NAMALWA (cell line): Measurements from ENCODE around the gene OR2M5.
A peak's percentile ranks its signal among the peaks of the same experiment; 100 is the strongest.

Experiments
- DNase-seq: peaks from one replicate; pipeline ENCODE4 v3.0.0-alpha.2; 2015; ENCODE audit warnings: low spot score

The OR2M5 gene, protein sequence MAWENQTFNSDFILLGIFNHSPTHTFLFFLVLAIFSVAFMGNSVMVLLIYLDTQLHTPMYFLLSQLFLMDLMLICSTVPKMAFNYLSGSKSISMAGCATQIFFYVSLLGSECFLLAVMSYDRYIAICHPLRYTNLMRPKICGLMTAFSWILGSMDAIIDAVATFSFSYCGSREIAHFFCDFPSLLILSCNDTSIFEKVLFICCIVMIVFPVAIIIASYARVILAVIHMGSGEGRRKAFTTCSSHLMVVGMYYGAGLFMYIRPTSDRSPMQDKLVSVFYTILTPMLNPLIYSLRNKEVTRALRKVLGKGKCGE

DNA sequence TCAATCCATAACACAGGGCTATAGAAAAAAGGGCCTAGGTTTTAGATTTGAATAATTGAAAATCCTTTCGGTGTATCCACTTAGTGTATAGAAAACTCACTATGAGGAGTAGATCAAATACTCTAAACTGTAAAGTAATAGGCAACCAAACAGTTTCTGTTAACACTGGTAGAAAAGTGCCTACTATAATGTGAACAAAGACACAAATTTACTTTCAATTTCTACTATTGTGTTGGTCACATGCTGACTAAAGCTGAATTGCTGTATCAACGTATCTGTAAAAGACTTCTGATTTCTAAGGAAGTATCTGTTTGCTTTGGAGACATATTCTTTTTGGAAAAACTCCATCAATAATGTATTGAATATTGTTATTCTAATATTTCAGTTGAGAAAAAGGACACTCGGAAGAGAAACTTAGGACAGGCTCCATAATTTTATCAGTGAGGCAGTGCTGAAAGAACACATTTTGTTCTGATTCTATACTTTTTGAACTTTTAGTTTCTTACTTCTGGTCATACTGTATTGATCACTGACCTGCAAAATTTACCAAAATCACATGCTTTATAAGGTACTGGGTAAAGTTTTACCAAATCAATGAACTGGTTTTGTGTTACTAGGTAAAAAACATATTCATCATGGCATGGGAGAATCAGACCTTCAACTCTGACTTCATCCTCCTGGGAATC is at the start of gene OR2M5:
Gene OR2M5, plus strand, starts transcription at position 636 of the 686 bp plus-strand sequence. Its CDS starts 0 bp downstream, at position 636.
- DNase-seq, result no peak

DNA sequence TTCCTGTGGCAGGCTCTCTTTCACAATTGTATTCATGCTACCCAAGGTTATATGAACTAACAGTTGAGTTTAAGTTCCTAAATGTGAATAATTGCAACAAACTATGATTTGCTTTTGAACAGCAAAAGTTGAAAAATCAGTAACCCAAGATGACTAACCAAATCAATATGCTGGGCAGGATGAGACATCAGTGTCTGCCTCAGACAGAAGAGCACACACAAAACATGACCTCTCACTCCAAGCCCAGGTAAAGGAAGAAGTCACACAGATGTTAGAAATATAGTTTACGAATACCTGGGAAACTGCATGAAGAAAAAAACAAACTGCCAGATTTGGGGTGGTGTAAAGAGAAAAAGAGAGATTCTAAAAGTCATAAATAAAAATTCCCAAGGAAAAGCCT is 46.4 kb upstream of the OR2M5 start:
- DNase-seq, result no peak

DNA sequence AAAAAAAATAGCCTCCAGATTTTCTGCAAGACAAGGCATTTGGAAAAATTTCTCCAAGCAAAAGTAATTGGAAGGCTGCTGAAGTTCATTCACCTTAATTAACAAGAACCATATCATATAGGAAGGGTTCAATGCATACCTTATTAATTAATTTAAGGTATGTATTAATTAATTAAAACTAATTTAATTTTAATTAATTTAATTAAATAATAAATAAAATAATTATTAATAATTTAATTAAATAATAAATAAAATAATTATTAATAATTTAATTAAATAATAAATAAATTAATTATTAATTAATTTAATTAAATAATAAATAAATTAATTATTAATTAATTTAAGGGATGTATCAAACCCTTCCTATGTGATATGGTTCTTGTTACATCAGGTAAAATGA is 42.1 kb upstream of the OR2M5 start:
- DNase-seq, result no peak

DNA sequence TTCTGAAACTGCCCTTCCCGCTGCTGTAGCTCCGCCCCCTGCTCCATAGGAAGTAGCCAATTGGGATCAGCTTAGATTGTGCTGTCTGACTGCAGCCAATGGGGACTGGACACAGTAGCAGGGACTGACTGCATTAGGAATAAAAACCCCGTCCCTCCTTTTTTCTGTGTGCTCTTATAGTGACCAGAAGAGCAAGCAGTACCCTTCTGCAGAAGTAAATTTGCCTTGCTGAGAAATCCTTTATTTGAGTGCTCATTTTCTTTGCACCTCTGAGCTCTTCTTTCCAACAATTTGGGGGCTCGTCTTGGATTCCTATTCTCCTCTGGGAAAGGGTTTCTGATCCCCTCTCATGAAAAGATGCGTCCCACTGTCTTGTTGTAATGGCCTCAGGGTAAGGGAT is 33.8 kb upstream of the OR2M5 start:
- DNase-seq, result peak; percentile 2

DNA sequence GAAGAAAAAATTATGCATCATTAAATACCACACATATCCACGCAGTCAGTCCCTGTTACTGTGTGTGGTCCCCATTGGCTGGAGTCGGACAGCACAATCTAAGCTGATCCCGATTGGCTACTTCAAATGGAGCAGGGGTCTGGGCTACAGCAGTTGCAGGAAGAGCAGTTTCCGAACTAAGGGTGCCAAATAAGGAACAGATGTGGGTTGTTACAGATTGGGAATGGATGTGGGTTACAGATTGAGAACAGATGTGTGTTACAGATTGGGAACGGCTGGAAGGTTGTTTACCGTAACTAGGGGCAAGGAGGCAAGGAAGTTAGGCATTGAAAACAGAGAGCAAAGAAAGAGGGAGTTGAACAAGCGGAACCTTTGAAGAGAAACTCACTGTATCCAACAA is 30.1 kb upstream of the OR2M5 start:
- DNase-seq, result no peak

DNA sequence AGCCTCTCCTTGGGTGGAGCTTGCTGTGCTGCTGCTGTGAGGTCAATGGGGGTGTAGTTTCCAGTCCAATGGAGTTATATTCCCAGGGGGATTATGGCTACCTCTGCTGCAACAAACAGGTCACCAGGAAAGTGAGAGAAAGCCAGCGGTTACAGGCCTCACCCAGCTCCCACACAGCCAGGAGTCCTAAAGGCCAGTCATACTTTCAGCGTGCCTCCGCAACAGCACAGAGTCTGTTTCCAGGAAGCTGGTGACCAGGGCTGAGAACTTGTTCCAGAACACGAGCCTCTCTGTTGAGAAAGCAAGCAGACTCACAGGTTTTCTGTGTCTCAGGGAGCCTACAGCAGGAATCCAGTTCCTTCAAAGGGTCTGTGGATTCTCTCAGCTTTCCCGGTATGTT is 17.3 kb upstream of the OR2M5 start:
- DNase-seq, result no peak

DNA sequence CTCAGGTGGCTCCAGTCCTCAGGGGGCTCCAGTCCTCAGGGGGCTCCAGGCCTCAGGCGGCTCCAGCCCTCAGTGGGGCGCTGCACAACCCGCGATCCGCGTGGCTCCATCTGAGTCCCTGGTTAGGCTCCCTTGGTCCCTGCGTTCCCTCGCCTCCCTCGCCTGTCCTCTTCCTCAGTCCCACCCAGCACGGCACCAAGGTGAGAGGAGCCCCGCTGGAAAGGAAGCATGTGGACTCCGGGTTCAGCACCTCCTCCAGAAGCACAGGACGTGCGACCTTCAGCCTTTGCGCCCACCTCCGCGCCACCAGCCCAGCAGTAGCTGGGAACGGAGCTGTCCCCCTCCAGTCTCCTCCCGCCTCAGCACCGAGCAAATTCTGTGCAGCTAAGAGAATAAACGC is 8.1 kb upstream of the OR2M5 start:
- DNase-seq, result no peak

DNA sequence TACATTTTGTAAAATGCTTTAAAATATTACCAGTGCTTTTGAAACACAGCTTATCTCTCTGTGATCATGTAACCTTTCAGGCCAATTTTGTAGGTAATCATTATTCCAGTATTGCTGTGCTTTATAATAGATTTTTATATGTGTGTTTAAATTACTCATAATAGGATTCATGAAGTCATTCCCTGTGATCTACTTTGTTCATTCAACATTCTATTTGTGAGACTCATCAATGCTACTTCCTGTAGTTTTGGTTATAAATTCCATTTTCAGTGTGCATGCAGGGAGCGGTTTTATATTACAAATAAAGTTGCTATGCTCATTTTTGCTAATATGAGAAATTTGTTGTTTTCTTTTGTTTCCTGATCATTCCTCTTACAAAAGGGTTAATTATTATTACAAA is 4.1 kb upstream of the OR2M5 start:
- DNase-seq, result no peak

DNA sequence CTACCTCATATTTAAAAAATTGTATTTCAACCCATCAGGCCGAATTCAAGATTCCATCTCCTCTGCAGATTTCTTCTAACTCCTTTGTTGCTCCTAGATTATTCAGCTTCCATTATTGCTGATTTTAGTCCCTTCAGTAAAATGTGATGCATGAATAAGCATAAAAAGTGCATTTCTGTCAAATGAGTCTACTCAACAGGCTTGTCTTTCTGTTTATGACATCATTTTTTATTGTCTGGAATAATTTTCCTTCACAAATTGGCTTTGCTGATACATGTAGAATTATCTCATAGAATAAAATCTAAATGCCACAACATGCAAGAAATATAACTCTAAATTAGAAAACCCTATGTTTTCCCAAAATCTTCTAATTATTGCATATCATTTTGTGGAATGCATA is 1.6 kb upstream of the OR2M5 start:
- DNase-seq, result no peak

DNA sequence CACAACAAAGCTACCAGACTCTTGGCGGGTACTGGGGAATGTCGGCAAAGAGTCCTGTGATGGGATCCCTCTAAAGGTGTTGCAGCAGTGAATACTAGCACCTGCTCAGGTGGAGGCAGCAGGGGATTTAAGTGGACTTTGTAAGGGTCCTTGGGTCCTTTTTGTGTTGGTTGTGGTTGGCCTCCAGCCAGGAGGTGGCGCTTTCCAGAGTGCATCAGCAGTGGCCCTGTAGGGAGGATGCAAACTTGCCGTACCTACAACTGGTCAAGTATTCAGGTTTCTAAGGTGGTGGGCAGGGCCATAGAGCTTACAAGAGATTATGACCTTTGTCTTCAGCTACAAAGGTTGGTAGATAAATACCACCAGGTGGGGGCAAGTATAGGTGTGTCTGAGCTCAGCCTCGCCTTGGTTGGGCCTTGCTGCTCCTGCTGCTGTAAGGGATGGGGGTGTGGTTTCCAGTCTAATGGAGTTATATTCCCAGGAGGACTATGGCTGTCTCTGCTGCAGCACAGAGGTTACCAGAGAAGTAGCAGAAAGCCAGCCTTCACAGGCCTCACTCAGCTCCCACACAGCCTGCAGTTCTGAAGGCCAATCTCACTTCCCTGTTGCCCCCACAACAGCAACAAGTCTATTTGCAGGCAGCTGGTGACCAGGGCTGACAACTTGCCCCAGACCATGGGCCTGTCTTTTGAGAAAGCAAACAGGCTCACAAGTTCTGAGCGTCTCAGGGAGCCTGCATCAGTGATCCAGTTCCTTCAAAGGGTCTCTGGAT is 7.3 kb downstream of the OR2M5 start:
- no peak for DNase-seq

DNA sequence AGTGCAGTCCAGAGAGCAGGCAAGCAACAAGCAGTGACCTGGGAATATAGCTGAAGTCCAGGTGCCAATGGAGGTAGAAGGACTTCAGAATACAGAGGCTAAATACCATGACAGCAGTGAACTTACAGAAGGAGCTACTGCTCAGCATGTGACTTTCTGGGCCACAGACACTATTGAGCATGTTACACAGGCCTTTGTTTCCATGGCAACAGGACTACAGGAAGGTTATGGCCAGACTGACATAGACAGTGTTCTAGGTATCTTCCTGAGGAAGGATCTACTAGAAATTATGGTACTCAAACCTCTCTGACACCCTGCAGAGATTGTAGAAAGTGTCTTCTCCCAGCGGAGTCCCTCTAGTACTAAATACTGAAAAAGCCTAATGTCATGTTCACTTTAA is 11.0 kb downstream of the OR2M5 start:
- peak; percentile 3 for DNase-seq

DNA sequence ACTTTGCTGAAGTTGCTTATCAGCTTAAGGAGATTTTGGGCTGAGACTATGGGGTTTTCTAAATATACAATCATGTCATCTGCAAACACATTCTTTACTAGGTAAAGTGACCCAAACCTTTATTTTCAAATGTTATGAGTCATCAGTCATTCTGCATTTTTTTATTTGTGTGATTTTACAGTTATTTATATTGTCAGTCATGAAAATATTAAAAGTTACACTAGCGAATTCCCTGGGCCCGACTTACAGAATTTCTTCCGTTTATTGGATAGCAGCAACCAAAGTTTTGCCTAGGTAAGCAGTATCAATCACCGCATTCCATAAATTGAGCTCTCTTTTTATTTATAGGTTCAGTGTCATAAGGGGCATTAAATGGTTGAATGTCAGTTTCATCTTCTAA is 13.8 kb downstream of the OR2M5 start:
- no peak for DNase-seq

DNA sequence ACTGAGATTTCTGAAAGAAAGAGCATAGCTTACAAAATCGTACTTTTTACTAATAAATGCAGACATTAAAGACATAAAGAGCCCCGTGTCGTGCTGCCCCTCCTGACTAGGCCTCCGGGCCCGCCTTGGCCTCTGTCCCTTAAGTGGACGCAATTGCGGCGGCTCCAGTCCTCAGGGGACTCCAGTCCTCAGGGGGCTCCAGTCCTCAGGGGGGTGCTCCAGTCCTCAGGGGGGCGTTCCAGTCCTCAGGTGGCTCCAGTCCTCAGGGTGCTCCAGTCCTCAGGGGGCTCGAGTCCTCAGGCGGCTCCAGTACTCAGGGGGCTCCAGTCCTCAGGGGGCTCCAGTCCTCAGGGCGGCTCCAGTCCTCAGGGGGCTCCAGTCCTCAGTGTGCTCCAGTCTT is 19.1 kb downstream of the OR2M5 start:
- DNase-seq, result no peak

DNA sequence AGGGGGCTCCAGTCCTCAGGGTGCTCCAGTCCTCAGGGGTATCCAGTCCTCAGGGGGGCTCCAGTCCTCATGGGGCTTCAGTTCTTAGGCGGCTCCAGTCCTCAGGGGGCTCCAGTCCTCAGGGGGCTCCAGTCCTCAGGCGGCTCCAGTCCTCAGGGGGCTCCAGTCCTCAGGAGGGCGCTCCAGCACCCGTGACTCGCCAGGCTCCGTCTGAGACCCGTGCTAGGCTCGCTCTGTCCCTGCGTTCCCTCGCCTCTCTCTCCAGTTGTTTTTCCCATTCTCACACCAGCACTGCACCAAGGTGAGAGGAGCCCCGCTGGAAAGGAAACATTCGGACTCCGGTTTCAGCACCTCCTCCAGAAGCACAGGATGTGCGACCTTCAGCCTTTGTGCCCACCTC is 20.2 kb downstream of the OR2M5 start:
- no peak for DNase-seq

DNA sequence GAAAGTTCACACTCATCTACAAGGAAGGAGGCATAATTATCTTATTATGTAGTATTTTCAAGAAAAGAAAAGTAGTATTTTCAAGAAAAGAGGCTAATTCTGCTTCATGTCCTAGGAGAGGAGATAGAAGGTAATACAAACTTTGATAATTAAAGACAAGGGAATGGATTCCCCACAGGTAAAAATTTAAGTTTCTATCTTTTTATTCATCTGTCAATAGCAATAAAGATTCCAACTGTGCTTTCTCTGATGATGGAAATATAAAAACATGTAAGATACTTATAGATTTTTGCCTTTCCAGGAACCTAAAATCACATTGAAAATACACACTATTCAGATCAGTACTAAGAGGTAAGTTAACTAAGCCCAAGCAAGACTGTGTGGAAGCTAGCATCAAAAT is 29.6 kb downstream of the OR2M5 start, which contains the start of gene OR2M2:
Gene OR2M2, plus strand, starts transcription at position 301 of the 400 bp plus-strand sequence. CDS start 5,165 bp downstream, outside the sequence.
- no peak for DNase-seq

DNA sequence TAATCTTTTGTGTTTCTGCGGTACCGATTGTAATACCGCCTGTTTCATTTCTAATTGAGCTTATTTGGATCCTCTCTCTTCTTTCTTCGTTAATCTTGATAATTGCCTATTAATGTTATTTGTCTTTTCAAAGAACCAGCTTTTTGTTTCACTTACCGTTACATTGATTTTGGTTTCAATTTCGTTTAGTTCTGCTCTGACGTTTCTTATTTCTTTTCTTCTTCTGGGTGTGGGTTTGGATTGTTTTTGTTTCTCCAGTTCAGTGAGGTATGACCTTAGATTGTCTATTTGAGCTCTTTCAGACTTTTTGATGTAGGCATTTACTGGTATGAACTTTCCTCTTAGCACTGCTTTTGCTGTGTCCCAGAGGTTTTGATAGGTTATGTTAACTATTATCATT is 39.0 kb downstream of the OR2M5 start:
- no peak for DNase-seq

DNA sequence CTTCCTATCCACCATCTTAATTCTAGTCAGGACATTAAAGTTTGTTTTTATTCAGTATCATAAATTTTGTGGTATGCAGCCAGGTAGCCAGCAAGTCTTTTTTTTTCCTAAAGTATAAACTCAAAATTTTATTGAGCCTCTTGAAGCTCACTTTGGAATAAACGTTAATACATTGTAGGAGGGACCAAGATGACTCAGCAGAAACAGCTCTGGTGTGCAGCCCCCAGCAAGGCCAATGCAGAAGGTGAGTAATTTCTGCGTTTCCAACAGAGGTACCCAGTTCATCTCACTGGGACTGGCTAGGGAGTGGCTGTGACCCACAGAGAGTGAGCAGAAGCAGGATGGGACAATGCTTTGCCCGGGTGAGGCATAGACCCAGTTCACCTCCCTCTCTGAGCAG is 42.4 kb downstream of the OR2M5 start:
- no peak for DNase-seq

DNA sequence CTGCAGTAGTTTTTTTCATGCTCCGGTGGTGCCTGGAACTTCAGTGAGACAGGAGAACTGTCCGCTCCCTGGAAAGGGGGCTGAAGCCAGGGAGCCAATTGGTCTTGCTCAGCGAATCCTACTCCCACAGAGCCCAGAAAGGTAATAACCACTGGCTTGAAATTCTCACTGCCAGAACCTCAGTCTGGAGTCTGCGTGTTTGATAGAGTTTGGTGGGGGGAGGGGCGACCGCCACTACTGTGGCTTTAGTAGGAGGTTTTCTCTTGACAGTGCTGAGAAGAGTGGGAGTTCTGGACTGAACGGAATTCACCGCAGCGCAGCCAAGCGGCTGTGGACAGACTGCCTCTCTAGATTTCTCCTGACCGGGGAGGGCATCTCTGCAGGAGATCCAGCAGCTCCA is 44.1 kb downstream of the OR2M5 start:
- DNase-seq, result no peak

DNA sequence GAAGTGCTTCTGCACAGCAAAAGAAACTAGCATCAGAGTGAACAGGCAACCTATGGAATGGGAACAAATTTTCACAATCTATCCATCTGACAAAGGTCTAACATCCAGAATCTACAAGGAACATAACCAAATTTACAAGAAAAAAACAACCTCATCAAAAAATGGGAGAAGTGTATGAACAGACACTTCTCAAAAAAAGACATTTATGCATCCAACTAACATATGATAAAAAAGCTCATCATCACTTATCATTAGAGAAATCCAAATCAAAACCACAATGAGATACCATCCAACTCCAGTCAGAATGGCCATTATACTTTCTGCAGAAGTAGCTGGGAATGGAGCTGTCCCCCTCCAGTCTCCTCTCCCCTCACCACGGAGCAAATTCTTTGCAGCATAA is 49.2 kb downstream of the OR2M5 start:
- no peak for DNase-seq
